Mesodermal cell (in vitro differentiated cells): ENCODE results near the gene PLEKHA6.

Source experiments
- H3K27ac ChIP-seq: 2 replicates; pipeline ENCODE4 v1.7.0; 2013; ENCODE audit warnings: mild to moderate bottlenecking, low read depth, low read length, moderate library complexity; ENCODE audit not compliant: severe bottlenecking
- H3K36me3 ChIP-seq: 2 replicates; pipeline ENCODE4 v1.7.1; 2013; ENCODE audit warnings: mild to moderate bottlenecking, low read length, moderate library complexity; ENCODE audit not compliant: control insufficient read depth, insufficient read depth
- H3K4me1 ChIP-seq: one replicate; pipeline ENCODE4 v1.7.1; 2013; ENCODE audit warnings: mild to moderate bottlenecking, low read length; ENCODE audit not compliant: insufficient read depth, control insufficient read depth, poor library complexity, severe bottlenecking
- H3K4me3 ChIP-seq: 2 replicates; pipeline ENCODE4 v1.7.0; 2013; ENCODE audit warnings: low read length, control low read depth, mild to moderate bottlenecking; ENCODE audit not compliant: insufficient read depth, poor library complexity, severe bottlenecking; ENCODE audit errors: extremely low read depth
- H3K9me3 ChIP-seq: 2 replicates; pipeline ENCODE4 v1.7.1; 2013; ENCODE audit warnings: mild to moderate bottlenecking, low read length, moderate library complexity; ENCODE audit not compliant: control insufficient read depth
- WGBS, 2 experiments: methylation state at CpG; one replicate each; pipeline ENCODE4 v1.1.5; 2013; ENCODE audit warnings: missing lambda C conversion rate in 2 of 2; ENCODE audit not compliant: insufficient coverage in 2 of 2; 5-methylcytosine and 5-hydroxymethylcytosine counted together

Gene PLEKHA6

GRCh38 chr1:204274446-204274845 is 85.3 kb downstream of the PLEKHA6 start:
- Histone ChIP-seq H3K4me3 (no peak overlapping the region), H3K4me1 (no peaks in the 10 kb centered on the region), H3K27ac (no peak overlapping the region), H3K36me3 (peaks cover 58% of the 10 kb centered on the region), H3K9me3 (no peaks in the 10 kb centered on the region)
- 100% methylated on average over 1 of the region's 2 CpGs; no CpG with 5 or more reads in 1 of the 2 experiments for WGBS, 2 experiments

- Histone ChIP-seq H3K4me3 (no peak overlapping the region), H3K27ac (no peak overlapping the region), H3K9me3 (no peaks in the 10 kb centered on the region), H3K36me3 (peaks cover 60% of the 10 kb centered on the region), H3K4me1 (no peaks in the 10 kb centered on the region)
- no CpG with 5 or more reads among the region's 1 CpG for WGBS, 2 experiments
Measured at GRCh38 chr1:204272505-204272904, 87.2 kb downstream of the PLEKHA6 start.

GRCh38 chr1:204271970-204272369 is 87.8 kb downstream of the PLEKHA6 start:
- Histone ChIP-seq H3K4me3 (no peak overlapping the region), H3K9me3 (no peaks in the 10 kb centered on the region), H3K27ac (no peak overlapping the region), H3K4me1 (no peaks in the 10 kb centered on the region), H3K36me3 (peaks cover 62% of the 10 kb centered on the region)
- 92 to 94% methylated on average over 5 to 6 of the region's 6 CpGs for WGBS, 2 experiments

DNA sequence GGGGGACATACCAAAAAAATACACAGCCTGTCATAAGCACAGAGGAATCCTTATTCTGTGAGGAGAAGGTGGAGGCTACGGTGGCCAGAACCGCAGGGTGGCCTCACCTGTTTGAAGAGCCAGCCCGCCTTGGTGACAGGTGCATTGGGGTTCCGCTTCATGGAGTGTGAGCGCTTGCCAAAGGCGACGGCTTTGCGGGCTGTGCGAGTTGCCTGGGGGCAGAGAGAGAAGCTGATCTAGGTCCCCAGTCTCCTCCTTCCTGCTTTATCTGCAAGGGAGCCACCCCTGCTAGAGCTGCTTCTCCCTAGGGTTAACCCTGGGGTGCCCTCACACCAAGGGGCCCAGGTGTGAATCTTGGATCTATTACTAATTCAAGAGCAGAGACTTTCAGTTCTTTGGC is 91.6 kb downstream of the PLEKHA6 start:
- Histone ChIP-seq H3K9me3 (no peaks in the 10 kb centered on the region), H3K27ac (no peak overlapping the region), H3K4me3 (no peak overlapping the region), H3K36me3 (peaks cover 70% of the 10 kb centered on the region), H3K4me1 (peaks cover 10% of the 10 kb centered on the region)
- 89 to 92% methylated on average over 9 of the region's 9 CpGs for WGBS, 2 experiments

GRCh38 chr1:204267191-204267601 is 92.5 kb downstream of the PLEKHA6 start:
- Histone ChIP-seq H3K4me1 (peaks cover 10% of the 10 kb centered on the region), H3K36me3 (peaks cover 65% of the 10 kb centered on the region), H3K9me3 (no peaks in the 10 kb centered on the region), H3K4me3 (no peak overlapping the region), H3K27ac (no peak overlapping the region)
- 94 to 96% methylated on average over 8 to 9 of the region's 9 CpGs for WGBS, 2 experiments

GRCh38 chr1:204266504-204267034 is 93.2 kb downstream of the PLEKHA6 start:
- H3K4me1 ChIP-seq = peaks cover 13% of the 10 kb centered on the region
- peaks cover 64% of the 10 kb centered on the region for H3K36me3 ChIP-seq
- no peak overlapping the region for H3K27ac ChIP-seq
- H3K4me3 ChIP-seq = no peak overlapping the region
- 93 to 97% methylated on average over 3 of the region's 5 CpGs for WGBS, 2 experiments
- H3K9me3 ChIP-seq = no peaks in the 10 kb centered on the region

DNA sequence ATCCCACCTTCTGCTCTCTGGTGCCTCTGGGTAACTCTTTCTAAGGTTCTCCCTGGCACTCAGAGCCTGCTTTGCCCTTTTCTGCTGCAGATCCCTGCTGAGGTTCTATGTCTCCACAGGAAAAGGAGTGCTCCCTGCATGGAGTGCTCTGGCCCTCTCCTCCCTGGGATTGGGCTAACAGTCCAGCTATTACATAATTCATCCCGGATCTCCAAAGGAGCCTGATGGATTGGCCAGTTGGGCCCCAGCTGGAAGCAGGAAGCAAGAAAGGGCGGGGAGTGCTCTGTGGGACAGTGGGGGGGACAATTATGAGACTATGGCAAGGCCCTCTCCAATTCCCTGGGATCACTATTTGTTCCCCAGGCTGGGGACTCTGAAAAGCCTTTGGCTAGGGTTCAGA is 94.1 kb downstream of the PLEKHA6 start:
- H3K4me1 ChIP-seq = peaks cover 13% of the 10 kb centered on the region
- H3K4me3 ChIP-seq = no peak overlapping the region
- WGBS, 2 experiments = 100% methylated on average over 1 of the region's 2 CpGs
- peaks cover 64% of the 10 kb centered on the region for H3K36me3 ChIP-seq
- no peaks in the 10 kb centered on the region for H3K9me3 ChIP-seq
- no peak overlapping the region for H3K27ac ChIP-seq

GRCh38 chr1:204264805-204265204 is 94.9 kb downstream of the PLEKHA6 start:
- H3K27ac ChIP-seq = no peak overlapping the region
- 83 to 88% methylated on average over 1 of the region's 8 CpGs for WGBS, 2 experiments

GRCh38 chr1:204263254-204263910 is 96.3 kb downstream of the PLEKHA6 start:
- no peaks in the 10 kb centered on the region for H3K9me3 ChIP-seq
- H3K4me1 ChIP-seq = peaks cover 13% of the 10 kb centered on the region
- no peak overlapping the region for H3K4me3 ChIP-seq
- 73 to 79% methylated on average over 9 to 13 of the region's 13 CpGs for WGBS, 2 experiments
- peaks cover 59% of the 10 kb centered on the region for H3K36me3 ChIP-seq
- H3K27ac ChIP-seq = peak overlapping the region; percentile 53

More at GRCh38 chr1:204264805-204265204, 94.9 kb downstream of the PLEKHA6 start:
- Histone ChIP-seq H3K4me1 (peaks cover 13% of the 10 kb centered on the region), H3K9me3 (no peaks in the 10 kb centered on the region), H3K4me3 (no peak overlapping the region), H3K36me3 (peaks cover 65% of the 10 kb centered on the region)

GRCh38 chr1:204262506-204263253 is 97.0 kb downstream of the PLEKHA6 start:
- H3K4me1 ChIP-seq = peaks cover 13% of the 10 kb centered on the region
- H3K9me3 ChIP-seq = no peaks in the 10 kb centered on the region
- H3K27ac ChIP-seq = peak overlapping the region; percentile 53
- H3K36me3 ChIP-seq = peaks cover 59% of the 10 kb centered on the region
- no peak overlapping the region for H3K4me3 ChIP-seq
- WGBS, 2 experiments = 86 to 88% methylated on average over 11 of the region's 13 CpGs
